GM18907 (cell line): ENCODE results near the gene ARHGAP11B.
"Not testable (repeated sequence)": the region's sequence is repeated elsewhere in the genome, so short reads cannot be mapped to it uniquely, and the experiment has no call there.

Source experiments
- ATAC-seq: cut with Tn5 transposase; IDR thresholded peaks from one replicate; pipeline ENCODE4 v1.9.1; 2021; ENCODE audit warnings: mild to moderate bottlenecking, moderate library complexity; ENCODE audit not compliant: unreplicated experiment

Gene ARHGAP11B

GRCh38 chr15:30625436-30626193 is at the start of gene ARHGAP11B:
ARHGAP11B (plus strand) TSS chr15:30626128.
- peak; percentile 93 for ATAC-seq

DNA sequence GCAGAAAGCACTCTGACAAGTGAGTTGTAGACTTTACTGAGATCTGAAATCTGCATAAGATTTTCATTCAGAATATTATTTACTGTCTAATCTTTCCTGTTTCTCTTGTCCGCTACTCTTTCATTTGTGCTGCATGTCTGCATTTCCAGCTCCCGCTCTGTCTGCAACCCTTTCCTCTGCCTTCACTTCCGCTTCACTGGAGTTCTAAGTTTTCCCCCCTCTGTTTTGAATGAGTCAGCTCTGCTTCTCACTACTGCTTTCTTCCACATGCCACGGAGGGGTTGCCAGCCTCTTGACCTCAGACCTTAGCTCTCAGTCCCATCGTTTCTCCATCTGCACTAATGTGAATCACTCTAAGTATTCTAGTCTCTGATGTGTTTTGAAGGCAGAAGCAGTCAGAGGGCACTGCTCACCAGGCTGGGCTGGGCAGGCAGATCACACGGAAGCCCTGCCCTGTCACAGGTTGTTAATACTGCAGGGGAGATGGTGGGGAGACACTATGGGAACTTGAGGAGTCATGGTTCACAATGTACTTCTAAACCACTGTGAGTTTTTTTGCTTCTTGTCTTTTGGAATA is 46.4 kb upstream of the ARHGAP11B start:
- ATAC-seq, result not testable (repeated sequence)

DNA sequence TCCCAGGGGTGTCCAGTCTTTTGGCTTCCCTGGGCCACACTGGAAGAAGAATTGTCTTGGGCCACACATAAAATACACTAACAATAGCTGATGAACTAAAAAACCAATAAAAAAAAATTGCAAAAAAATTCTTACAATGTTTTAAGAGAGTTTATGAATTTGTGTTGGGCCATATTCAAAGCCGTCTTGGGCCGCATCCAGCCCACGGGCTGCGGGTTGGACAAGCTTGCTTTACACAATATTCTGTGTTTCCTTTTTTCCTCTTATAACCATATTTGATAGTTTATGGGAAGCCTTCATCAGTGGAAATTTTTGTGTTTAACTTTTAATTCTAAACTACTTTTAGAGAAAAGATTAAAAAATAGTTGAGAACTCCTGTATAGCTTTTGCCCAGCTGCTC is 45.2 kb upstream of the ARHGAP11B start:
- not testable (repeated sequence) for ATAC-seq

- not testable (repeated sequence) for ATAC-seq
Observed at GRCh38 chr15:30598953-30599352, 27.0 kb upstream of the ARHGAP11B start.

- not testable (repeated sequence) for ATAC-seq
Observed at GRCh38 chr15:30603796-30604195, 22.1 kb upstream of the ARHGAP11B start, which contains the start of gene GOLGA8H. GOLGA8H (plus strand) TSS chr15:30604028; CDS start chr15:30604126, 98 bp downstream.

DNA sequence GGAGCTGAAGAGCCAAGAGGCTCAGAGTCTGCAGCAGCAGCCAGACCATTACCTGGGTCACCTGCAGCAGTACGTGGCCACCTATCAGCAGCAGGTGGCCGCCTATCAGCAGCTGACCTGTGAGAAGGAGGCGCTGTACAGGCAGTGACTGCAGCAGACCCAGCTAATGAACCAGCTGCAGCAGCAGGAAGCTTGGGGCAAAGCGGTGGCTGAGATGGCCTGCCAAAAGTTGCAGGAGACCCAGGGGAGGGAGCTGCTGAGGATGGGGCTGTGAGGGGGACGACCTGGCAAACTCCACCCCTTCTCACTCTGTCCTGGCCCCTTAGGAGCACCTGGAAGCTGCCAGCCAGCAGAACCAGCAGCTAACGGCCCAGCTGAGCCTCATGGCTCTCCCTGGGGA is 13.7 kb upstream of the ARHGAP11B start:
- ATAC-seq, result not testable (repeated sequence)

DNA sequence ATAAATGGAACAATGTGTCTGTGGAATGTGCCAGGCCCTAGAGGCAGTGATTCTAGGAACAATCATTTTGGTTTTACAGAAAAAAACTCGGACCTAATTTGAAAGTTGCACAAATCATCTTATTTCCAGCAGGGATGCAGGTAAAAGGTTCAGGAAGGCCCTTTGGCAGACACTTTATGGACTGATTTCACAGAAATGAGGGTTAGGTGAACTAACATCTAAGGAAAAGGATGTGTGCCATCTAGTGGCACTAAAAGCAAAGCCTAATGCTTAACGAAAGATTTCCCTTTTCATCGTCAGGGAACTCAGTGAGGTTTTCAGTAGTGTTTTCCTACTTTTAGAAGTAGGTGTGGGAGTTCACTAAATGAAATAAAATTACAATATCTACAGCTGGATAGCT is 4.6 kb upstream of the ARHGAP11B start:
- not testable (repeated sequence) for ATAC-seq

DNA sequence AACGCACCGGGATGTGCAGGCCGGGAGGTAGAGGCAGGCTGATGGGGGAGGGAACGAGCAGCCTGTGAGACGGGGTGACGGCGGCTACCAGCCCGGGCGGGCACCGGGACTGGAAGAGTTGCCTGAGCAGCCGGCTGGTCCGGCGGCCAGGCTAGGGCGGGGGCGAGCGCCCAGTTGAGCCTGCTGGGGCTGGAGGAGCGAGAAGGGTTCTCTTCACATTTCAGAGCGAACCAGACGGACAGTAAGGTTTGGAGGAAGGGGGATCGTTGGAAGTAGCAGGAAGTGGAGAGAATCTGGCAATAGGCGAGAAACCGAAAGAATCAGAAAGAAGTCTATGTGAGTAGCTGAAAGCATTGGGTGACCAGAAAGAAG is 252 bp downstream of the ARHGAP11B start:
- ATAC-seq, result peak; percentile 10

GRCh38 chr15:30626632-30627031 is 704 bp downstream of the ARHGAP11B start:
- not testable (repeated sequence) for ATAC-seq

DNA sequence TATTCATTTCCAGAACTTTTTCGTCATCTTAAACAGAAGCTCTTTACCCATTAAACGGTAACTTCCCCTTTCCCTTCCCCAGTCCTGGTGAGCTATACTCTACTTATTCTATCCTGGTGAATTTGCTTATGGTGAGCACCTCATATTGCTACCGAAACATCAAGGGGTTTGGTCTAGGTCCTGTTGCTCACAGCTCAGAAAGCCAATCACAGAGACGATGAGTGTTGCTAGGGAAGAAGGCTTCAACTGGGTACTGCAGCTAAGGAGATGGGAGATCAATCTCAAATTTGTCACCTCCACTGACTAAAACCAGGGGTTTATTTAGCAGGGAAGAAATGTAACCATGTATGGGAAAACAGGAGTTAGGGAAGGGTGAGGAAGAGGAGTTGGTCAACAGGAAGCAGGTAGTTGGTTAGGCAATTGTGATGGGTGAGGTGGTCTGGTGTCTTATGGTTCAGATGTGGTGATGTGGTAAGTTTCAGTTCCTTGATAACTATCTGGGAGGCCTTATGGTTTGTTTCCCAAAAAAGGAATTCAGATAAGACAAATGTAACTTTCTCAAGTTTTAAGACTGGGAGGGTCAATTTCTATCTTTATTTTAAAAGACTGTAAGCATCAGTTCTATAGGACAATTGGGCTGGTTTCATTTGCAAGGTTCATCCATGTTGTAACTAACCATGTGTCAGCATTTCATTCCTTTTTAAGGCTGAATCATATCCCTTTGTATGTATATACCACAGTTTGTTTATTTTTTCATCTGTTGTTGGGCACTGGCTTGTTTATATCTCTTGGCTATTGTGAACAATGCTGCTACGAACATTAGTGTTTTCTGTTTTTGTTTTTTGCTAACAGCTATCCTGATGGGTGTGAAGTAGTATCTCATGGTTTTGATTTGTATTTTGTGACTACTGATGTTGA is 24.3 kb downstream of the ARHGAP11B start:
- peak; percentile 94 for ATAC-seq

DNA sequence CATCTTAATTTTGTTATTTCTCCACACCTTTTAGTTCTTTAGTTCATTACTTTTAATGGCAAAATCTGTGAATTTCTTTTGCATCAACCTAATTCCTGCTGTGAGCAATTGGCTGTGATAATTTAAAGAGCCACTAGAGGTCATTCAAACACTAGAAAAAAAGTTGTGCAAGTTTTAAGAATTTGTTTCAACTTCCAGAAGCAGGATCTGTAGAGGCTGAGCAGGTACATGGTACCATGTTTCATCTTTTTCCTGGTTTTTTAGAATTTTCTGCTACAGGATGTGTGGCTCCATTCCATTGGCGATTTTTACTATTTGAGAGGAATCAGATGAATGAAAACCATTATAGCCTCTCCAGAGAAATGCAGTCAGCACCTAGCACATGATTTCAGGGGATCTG is 35.2 kb downstream of the ARHGAP11B start:
- not testable (repeated sequence) for ATAC-seq

- not testable (repeated sequence) for ATAC-seq
Observed at GRCh38 chr15:30669621-30670020, 43.7 kb downstream of the ARHGAP11B start.

GRCh38 chr15:30670056-30670455 is 44.1 kb downstream of the ARHGAP11B start:
- no peak for ATAC-seq

DNA sequence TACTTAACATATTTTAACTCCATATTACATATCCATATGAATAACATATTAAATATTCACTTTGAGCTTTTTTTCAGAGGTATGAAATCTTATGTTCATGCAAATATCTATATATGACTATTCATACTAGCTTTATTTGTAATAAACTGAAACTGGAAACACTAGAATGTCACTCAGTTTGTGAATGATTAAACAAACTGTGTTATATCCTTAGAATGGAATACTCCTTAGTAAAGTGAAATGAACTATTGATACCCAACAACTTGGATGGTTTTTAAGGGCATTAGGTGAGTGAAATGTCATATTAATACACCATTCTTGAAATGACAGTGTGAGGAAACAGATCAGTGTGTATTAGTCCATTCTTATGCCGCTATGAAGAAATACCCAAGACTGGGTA is 45.4 kb downstream of the ARHGAP11B start:
- ATAC-seq, result no peak

DNA sequence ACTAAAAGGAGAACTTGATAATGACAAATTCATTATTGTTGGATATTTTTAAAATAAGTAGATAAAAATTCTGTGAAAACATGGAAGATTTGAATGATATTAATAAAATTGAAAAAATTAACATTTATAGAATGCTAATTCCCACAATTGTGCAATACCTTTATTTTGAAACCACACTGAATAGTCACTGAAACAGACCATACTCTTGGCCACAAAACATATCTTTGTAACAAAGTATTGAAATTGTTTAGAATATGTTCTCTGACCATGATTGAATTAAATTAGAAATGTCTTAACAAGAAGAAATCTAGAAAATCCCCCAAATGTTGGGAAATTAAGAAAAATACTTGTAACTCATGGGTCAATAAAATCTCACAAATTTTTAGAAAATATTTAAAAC is 49.2 kb downstream of the ARHGAP11B start:
- no peak for ATAC-seq

GRCh38 chr15:30675891-30676290 is 50.0 kb downstream of the ARHGAP11B start:
- not testable (repeated sequence) for ATAC-seq

DNA sequence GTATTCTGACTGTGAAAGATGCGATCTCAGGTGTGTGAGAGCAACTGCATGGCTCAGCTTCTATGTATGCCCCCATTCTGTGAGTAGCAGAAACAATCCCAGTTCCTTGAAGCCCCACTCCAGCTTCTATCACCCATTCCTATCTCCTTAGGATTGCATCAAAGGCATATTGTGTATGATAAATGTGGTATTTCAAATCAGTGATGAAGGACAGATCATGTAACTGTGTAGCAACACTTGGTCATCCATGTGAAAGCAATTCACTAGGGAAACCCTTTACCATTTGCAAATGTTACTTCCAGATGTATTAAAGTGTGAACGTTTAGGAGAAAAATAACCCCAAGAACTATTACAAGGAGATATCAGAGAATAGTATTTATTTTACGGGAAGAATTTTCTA is 55.1 kb downstream of the ARHGAP11B start:
- not testable (repeated sequence) for ATAC-seq

DNA sequence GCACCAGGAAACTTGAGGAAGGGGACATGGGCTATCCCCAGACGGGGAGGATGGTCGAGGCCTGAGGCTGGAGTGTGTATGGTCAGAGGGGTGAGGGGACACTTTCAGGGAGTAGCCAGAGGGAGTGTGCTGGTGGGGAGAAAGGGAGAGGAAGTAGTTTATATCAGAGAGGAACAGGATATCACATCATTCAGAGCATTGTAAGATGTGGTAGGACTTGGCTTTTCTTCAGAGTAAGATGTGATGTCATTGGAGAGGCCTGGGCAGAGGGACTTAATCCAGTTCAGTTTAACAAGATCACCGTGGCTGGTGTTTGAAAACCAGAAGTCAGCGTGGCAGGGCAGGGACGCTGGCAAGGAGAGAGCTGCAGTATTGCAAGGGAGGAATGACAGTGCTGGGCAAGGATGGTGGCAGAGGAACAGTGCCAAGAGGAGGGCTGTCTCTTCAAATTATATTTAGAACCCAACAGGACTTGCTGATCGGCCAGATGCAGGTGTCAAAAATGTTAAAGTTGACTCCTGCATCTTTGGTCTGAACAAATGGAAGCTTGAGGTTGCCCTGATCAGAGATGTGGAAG is 59.9 kb downstream of the ARHGAP11B start:
- not testable (repeated sequence) for ATAC-seq

DNA sequence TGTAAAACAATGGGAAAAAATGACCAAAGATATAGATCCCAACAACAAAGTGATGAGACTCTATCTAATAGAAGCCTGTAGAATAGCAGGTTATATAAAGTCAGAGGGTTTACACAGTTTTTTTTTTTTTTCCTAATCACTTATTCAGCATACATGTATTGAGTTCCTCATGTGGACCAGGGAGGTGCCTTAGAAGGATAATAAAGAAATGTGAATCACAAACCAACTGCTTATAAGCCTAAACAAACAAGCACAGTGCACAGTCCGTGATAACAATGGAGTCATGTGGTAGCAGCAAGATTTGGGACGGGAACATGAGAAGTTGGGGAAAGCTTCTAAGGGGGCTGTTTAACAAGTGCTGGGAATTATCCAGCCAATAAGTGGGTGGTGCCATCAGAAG is 60.7 kb downstream of the ARHGAP11B start:
- not testable (repeated sequence) for ATAC-seq
